Heart left ventricle (tissue), 13 donors: ENCODE data around the gene CDK8.

Experiments used
- POLR2A ChIP-seq, 2 donors: fragments of 450-650 bp; IDR thresholded peaks; one replicate each; pipeline ENCODE4 v1.6.1; 2017; ENCODE audit warnings: antibody characterized with exemption in 2 of 2, mild to moderate bottlenecking in 2 of 2, moderate library complexity in 2 of 2
- TF ChIP-seq, protein P1 (sequence below), 12 donors: fragments of 200-600 bp; sonication (generic) in 4 of 12; IDR thresholded peaks; one replicate each; pipeline versions ENCODE4 v1.5.0 to v1.8.0; 2018 to 2022; ENCODE audit warnings: antibody characterized with exemption in 12 of 12, mild to moderate bottlenecking in 5 of 12
- donor health status: ischemic (EF 13 %, LVEDD 7.1; RV severe dilation, severe dysfunction).
- donor health status: DM: no; HTN: yes; CAD: no.
- donor health status: DM: no; HTN: no; CAD: no.
- donor health status: ischemic (EF 25% LVEDD 6.9; RV normal size, moderate dysfunction).
- donor health status: ischemic (EF 25% LVEDD 5.7; RV mildly dilated, moderate dysfunction).
- donor health status: ischemic (EF 35%, LVEDD 5.7; RV mildly dilated, moderate dysfunction).
- donor health status: nonischemic (EF 11% LVEDD 7.7; RV severe dilation, severe dysfunction).
- donor health status: DM: yes; HTN: yes; CAD: no.
- donor health status: PGD.
- donor health status: ischemic (EF 29% LVEDD 5.4; RV normal size, mild dysfunction).
- donor health status: nonischemic (EF 23%, LVEDD 6.1; RV moderate dilation, normal function).

DNA sequence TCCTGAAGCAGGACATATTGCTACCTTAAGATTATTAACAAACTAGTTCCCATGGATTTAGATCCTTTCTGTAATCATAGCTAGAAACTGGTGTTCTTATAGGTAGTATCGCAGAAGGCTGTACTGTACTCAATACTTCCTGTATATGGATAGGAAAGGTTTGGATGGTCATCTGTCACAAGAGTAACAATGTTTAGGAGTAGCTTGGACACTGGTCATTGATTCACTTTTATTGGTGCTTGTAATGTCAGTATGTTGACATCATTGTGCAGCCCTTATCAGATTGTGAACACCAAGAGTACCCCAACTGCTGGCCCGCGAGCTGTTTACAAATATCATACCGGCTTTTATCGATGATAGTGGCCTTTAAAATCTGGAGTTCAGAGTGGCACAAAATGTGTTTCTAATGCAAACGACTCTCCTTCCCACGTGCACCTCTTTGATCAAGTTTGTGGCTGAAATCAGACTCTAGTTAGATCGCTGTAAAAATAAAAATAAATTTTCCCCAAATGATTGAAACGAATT, 605 bp upstream of the CDK8 start:
- TF ChIP-seq, protein P1, sequence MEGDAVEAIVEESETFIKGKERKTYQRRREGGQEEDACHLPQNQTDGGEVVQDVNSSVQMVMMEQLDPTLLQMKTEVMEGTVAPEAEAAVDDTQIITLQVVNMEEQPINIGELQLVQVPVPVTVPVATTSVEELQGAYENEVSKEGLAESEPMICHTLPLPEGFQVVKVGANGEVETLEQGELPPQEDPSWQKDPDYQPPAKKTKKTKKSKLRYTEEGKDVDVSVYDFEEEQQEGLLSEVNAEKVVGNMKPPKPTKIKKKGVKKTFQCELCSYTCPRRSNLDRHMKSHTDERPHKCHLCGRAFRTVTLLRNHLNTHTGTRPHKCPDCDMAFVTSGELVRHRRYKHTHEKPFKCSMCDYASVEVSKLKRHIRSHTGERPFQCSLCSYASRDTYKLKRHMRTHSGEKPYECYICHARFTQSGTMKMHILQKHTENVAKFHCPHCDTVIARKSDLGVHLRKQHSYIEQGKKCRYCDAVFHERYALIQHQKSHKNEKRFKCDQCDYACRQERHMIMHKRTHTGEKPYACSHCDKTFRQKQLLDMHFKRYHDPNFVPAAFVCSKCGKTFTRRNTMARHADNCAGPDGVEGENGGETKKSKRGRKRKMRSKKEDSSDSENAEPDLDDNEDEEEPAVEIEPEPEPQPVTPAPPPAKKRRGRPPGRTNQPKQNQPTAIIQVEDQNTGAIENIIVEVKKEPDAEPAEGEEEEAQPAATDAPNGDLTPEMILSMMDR (IDR thresholded peaks at IDR 0.05): no peak
- TF ChIP-seq POLR2A (IDR thresholded peaks at IDR 0.05): no peak
